ENCODE data around the gene BEND3.

Gene BEND3

DNA sequence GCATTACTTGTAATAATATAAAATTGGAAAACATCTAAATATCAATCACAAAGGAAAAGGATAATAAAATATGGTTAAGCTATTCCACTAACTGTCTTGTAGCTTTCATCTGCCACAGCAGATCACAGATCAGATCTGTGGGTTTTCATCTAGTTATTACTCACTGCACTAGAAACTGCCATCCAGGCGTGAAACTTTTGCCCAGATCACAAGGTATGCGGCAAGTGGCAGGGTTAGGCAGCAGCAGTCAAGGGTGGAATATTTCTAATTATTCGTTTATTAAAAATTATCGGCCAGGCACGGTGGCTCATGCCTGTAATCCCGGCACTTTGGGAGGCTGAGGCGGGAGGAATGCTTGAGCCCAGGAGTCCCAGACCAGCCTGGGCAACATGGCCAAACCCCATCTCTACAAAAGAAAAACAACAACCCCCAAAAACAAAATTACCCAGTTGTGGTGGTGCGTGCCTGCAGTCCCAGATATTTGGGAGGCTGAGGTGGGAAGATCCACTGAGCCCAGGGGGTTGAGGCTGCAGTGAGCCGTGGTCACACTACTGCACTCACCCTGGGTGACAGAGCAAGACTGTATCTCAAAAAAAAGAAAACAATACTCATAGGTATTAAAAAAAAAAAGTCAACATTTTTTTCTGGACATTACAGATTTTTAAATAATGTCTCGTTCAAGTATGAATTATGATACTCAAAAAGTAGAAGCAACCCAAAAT, 32.1 kb downstream of the BEND3 start:
- DNase-seq (ENCODE audit: low read depth) = no peak

DNA sequence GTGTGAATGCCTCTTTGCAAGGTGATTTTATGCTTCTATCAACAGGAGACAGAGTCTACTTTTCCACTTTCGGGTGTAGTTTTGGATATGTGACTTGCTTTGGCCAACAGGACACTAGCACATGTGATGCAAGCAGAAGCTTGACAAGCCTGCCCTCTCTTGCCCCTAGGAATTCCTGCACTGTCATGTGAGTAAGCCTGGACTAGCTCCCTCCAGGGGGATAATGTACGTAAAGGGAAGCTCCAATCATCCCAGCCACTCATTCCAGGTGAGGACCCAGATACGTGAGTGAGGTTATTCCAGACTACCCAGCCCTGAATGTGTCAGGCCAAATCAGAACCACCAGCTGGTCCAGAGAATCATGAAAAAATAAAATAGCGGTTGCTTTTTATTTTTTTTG, 33.3 kb downstream of the BEND3 start:
- no peak for DNase-seq (ENCODE audit: low read depth)

- DNase-seq (ENCODE audit: low read depth) = no peak
Measured at GRCh38 chr6:107080036-107080435, 35.3 kb downstream of the BEND3 start.

DNA sequence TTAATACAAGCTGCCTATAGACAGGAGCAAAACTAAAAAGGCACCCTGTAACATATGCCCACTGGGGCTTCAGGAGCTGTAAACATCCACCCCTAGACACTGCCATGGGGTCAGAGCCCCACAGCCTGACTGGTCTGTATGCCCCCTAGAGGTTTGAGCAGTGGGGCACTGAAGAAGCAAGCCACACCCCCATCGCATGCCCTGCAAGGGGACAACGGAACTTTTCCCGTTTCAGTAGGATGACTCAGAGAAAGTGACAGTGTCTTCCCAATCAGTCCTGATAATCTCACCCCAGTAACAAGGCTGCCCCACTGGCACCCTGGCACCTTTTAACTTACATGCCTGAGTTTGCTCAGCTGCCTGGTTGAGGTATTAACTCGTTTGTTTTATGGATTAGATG, 35.9 kb downstream of the BEND3 start:
- no peak for DNase-seq (ENCODE audit: low read depth)

DNA sequence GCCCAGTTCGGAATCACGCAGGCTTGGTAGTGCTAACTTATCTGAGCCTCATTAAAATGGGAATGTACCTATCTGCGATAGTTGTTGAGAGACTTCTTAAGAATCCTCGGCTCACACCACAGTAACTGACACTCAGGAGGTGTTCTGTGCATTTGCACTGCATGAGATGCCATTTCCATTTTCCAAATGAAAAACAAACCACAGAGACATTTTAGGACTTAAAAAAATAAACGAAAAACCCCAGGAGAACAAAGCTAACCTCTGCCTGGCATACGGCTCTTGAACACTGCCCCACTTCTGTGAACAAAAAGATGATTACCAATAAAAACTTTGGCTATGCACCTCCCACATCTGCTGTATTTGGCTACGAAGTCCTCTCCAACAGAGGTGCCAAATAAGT, 37.6 kb downstream of the BEND3 start:
- DNase-seq (ENCODE audit: low read depth) = no peak

GRCh38 chr6:107075951-107076381, 39.3 kb downstream of the BEND3 start:
- no peak for DNase-seq (ENCODE audit: low read depth)

GRCh38 chr6:107070686-107071085, 44.6 kb downstream of the BEND3 start:
- no peak for DNase-seq (ENCODE audit: low read depth)

- no peak for DNase-seq (ENCODE audit: low read depth)
Measured at GRCh38 chr6:107069631-107070548, 45.4 kb downstream of the BEND3 start.

DNA sequence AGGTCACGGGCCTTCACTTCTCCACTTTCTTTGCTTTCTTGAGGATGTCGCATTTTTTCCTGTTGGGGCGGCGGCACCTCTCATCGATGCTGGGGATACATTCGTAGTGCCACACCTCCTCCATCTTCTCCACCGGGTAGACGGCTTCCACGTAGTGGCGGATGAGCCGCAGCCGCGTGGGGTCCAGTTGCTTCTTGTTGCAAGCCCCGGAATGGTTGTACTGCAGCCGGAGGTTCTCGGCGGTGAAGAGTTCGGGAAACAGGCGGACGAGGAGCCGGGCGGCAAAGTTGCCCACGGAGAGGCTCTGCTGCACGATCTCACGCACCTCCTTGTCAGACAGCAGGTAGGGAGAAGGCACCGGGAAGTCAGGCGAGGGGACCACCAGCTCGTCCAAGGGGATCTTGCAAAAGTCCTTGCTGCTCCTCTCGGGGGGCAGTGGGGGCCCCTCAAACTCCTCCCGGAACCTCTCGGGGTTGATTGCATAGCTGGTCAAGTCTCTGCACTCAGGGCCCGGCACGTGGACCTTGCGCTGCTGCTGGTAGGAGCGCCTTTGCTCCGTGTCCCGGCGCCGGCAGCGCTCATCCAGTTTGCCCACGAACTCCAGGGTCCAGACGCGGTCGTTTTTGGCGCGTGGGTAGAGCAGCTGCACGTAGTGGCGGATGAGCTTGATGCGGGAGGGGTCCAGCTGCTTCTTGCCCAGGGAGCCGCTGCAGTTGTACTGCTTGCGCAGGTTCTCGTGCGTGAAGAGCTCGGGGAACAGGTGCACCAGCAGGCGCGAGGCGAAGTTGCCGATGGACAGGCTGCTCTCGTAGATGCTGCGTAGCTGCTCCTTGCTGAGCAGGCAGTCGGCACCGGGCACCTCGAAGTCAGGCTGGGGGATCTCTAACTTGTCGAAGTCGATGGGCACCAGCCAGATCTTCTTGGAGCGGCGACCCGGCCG, 46.4 kb downstream of the BEND3 start:
- DNase-seq (ENCODE audit: low read depth) = no peak

DNA sequence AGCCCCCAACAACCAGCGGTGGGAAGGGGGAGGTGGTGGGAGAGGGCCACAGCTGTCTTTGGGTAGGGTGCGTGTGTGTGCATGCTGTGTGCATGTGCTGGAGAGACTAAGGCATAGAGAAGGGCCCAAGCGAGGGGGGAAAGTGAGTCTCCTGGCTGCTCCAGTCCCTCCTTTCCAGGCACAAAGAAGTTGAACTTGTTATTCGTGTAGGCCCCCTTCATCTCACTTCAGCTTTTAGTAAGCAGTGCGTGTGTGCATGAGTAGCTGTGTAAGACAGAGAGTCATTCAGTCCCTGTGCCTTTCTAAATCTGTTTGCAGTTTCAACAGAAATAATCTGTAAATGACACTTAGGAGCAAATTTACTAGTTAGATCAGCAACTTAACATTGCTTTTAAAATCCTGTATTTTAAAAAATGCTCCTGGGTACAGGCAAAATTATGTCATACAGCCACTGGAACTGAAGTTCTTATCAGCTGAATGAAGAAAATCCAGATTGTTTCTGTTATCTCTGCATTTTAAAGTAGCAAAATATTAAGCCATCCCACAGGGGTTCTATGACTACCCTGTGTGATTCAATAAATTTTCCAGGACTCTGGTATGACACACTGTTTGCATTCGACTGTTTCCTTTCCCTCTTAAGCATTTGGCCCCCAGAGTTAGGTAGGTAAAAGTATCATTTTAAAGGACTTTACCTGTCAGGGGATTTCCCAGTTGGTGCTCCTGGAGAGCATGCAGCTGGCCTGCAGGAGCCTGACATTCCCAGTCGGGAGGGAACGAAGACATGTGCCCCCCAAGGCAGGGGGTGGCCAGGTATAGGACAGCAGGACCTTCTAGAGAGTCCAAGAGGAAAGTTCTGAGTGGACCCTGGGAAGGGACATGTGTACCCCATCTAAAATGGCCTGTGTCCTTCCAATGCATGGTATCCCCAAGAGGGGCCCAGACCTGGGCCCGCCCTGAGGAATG, 48.3 kb downstream of the BEND3 start:
- DNase-seq (ENCODE audit: low read depth) = no peak

- DNase-seq (ENCODE audit: low read depth) = no peak
Measured at GRCh38 chr6:107064579-107065065, 50.7 kb downstream of the BEND3 start.

DNA sequence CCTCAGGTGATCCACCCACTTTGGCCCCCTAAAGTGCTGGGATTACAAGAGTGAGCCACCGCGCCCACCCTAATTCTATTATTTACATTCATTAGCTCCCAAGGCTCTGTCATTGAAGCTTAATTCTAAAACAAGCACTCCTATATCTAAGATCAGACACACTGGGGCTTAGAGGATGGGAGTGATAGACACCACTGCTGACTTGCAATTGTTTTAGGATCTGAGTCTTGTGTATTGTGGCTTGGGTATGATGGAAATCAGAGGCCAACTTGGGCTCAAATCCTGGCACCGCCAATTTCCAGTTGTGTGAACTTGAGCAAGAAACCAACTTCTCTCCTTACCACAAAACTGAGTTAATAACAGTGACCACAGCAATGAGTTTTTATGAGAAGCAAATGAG, 52.6 kb downstream of the BEND3 start:
- no peak for DNase-seq (ENCODE audit: low read depth)

DNA sequence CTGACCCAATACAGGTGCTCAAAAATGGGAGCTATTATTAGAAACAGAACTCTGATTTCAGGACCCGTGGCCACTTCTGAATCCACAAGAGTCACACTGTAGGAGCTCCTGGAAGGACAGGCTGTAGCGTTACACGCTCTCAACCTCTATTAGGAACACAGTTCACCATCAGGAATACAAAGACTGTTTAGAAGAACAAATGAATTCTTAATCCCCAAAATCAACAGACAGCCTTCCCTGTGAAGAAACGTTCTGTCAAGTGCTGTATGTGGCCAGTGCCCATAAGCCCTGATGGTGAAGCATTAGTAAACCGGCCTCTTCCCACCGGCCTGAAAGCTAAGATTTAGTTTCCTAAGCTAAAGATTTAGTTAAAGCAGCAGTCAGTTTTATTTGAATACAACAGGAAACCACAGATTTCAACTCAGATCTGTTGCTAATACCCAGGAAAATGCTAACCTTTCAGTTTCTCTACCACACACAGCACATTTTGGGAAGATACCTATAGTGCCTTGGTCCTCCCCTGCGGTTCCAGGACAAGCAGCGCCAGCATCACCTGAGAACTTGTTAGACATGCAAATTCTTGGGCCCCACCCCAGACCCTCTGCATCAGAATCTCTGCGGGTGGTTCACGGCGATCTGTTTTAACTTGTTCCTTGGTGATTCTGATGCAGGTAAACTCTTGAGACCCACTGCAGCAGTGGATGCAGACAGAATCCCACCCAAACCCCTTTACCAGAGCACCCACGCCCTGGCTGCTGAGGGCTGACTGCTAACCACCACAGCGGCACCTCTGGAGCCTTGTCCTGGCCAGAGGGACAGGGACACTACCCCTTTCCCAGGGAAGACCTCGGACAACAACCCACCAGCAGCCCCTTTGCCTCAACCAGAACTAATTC, 53.9 kb downstream of the BEND3 start:
- no peak for DNase-seq (ENCODE audit: low read depth)

DNA sequence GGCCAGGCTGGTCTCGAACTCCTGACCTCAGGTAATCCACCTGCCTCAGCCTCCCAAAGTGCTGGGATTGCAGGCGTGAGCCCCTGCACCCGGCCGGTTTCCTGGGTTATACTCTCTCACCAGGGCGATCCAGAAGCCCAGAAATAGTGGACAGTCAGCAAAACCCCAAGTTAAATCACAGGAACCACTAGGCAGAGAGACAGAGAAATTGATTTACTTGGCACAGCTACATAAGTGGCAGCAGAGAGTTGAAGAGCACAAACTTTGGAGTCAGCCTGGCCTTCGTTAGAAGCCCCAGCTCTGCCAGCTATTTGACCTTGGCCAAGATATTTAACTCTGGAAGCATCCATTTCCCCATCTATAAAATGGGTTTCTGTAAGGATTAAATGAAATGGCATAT, 54.6 kb downstream of the BEND3 start:
- no peak for DNase-seq (ENCODE audit: low read depth)

DNA sequence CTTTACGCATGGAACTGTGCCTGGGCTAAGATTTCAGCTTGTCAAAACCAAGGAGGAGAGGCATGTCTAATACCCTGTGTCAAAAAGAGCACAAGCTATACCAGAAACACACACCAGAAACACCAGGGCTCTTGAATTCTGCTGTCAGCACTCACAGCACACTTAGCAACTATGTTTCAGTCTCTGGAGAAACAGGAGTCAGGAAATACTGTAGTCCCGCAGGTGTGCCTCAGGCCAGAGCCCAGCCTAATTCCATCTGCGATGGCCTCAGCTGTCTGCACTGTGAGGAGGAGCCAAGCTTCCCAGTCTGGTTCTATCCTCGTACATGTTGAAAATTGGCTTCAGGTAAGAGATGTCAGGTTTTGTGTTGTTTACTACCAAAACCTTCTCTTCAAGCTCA, 55.7 kb downstream of the BEND3 start:
- no peak for DNase-seq (ENCODE audit: low read depth)

DNA sequence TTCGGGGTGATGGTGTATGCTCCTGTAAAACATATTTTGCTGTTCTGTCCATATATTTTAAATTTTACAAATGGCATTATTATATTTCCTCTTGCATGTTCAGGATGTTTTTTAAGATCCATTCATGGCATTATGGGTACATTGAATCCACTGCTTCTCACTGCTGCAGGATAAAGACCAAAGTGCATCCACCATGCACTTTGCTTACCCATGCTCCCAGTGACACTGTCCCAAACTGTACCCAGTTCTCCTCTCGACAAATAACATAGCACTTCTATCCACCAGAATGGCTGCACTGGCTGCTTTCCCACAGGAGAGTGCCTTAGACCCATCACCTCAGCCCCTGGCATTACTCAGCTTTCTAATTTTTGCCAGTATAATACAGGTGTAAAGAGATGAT, 57.6 kb downstream of the BEND3 start:
- no peak for DNase-seq (ENCODE audit: low read depth)

GRCh38 chr6:107056796-107057195, 58.5 kb downstream of the BEND3 start:
- DNase-seq (ENCODE audit: low read depth) = no peak

DNA sequence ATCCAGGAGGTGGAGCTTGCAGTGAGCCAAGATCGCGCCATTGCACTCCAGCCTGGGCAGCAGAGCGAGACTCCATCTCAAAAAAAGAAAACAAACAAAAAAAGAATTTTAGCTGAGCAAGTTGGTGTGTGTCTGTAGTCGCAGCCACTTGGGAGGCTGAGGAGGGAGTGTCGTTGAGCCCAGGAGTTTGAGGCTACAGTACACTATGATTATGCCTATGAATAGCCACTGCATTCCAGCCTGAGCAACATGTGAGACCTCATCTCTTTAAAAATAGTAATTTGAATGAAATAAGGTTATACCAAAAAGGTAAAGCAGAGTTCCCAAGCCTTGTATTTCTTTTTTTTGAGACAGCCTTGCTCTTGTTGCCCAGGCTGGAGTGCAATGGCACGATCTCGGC, 67.5 kb downstream of the BEND3 start:
- no peak for DNase-seq (ENCODE audit: low read depth)

- no peak for DNase-seq (ENCODE audit: low read depth)
Measured at GRCh38 chr6:107045826-107046675, 69.3 kb downstream of the BEND3 start.

Measured in HS-27A (cell line).